GM19328 (cell line): ENCODE results near the gene CLSTN2.
A peak's percentile ranks its signal among the peaks of the same experiment; 100 is the strongest.

ENCODE experiments used
- ATAC-seq: cut with Tn5 transposase; IDR thresholded peaks from one replicate; pipeline ENCODE4 v1.9.1; 2021; ENCODE audit warnings: mild to moderate bottlenecking, moderate library complexity; ENCODE audit not compliant: unreplicated experiment

CLSTN2 gene

GRCh38 chr3:139935016-139935865, at the start of gene CLSTN2:
Gene CLSTN2 (plus strand): TSS chr3:139935185.
- ATAC-seq: peak; percentile 60

- no peak for ATAC-seq
Measured at GRCh38 chr3:139887431-139887830, 47.6 kb upstream of the CLSTN2 start.

- ATAC-seq: no peak
Measured at GRCh38 chr3:139888561-139889140, 46.3 kb upstream of the CLSTN2 start.

- ATAC-seq: no peak
Measured at GRCh38 chr3:139893267-139893962, 41.6 kb upstream of the CLSTN2 start.

- ATAC-seq: no peak
Measured at GRCh38 chr3:139893963-139894642, 40.9 kb upstream of the CLSTN2 start.

GRCh38 chr3:139894643-139894989, 40.4 kb upstream of the CLSTN2 start:
- ATAC-seq: no peak

GRCh38 chr3:139897759-139898158, 37.2 kb upstream of the CLSTN2 start:
- ATAC-seq: no peak

- ATAC-seq: no peak
Measured at GRCh38 chr3:139906418-139906817, 28.6 kb upstream of the CLSTN2 start.

GRCh38 chr3:139909811-139910210, 25.2 kb upstream of the CLSTN2 start:
- ATAC-seq: no peak

GRCh38 chr3:139916271-139916670, 18.7 kb upstream of the CLSTN2 start:
- no peak for ATAC-seq

- no peak for ATAC-seq
Measured at GRCh38 chr3:139917226-139917785, 17.7 kb upstream of the CLSTN2 start.

- ATAC-seq: no peak
Measured at GRCh38 chr3:139928708-139929505, 6.1 kb upstream of the CLSTN2 start.

GRCh38 chr3:139930211-139930610, 4.8 kb upstream of the CLSTN2 start:
- no peak for ATAC-seq

- no peak for ATAC-seq
Measured at GRCh38 chr3:139933766-139934165, 1.2 kb upstream of the CLSTN2 start.

- no peak for ATAC-seq
Measured at GRCh38 chr3:139934613-139935015, 371 bp upstream of the CLSTN2 start.

- no peak for ATAC-seq
Measured at GRCh38 chr3:139935866-139936817, 1.2 kb downstream of the CLSTN2 start.

GRCh38 chr3:139937674-139938279, 2.8 kb downstream of the CLSTN2 start:
- no peak for ATAC-seq

- no peak for ATAC-seq
Measured at GRCh38 chr3:139939681-139940190, 4.8 kb downstream of the CLSTN2 start.
